Retinal pigment epithelial cell (primary cell): ENCODE results near the gene ANO1.
A peak's percentile ranks its signal among the peaks of the same experiment; 100 is the strongest.

Experiments
- DNase-seq: peaks from one replicate; pipeline ENCODE4 v3.0.0-alpha.2; 2010; ENCODE audit warnings: low read depth
- H3K4me3 ChIP-seq: 2 replicates; pipeline ENCODE4 v1.5.1; 2011; ENCODE audit warnings: mild to moderate bottlenecking, low read length, control low read depth, moderate library complexity
- CTCF ChIP-seq: conservative IDR thresholded peaks from 2 replicates; pipeline ENCODE4 v1.5.1; 2011; ENCODE audit warnings: low read depth, low read length, control low read depth, inconsistent platforms

The ANO1 gene

GRCh38 chr11:70230840-70231710, 153.0 kb downstream of the ANO1 start:
- DNase-seq, result no peak
- no peak overlapping the region for H3K4me3 ChIP-seq
- TF ChIP-seq CTCF, result no peak

DNA sequence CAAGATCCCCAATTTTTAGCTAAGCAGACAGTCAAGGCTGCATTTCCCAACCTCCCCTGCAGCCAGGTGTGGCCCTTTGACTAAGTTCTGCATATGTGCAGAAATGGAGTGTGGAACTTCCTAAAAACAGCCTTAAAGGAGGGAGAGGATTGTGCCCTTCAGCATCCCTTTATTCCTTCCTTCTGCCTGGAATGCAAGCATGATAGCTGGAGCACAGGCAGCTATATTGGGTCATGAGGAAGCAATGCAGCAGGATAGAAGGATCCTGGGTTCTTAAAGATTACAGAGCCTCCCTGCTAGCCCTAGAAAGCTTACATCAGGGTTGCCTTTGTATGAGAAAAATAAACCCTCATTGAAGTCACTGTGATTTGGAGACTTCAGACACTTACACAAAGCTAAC, 154.9 kb downstream of the ANO1 start:
- no peak for DNase-seq
- TF ChIP-seq CTCF, result no peak
- H3K4me3 ChIP-seq, result no peak overlapping the region

GRCh38 chr11:70233511-70233934, 155.4 kb downstream of the ANO1 start:
- DNase-seq, result peak; percentile 72
- TF ChIP-seq CTCF, result no peak
- H3K4me3 ChIP-seq, result no peak overlapping the region

DNA sequence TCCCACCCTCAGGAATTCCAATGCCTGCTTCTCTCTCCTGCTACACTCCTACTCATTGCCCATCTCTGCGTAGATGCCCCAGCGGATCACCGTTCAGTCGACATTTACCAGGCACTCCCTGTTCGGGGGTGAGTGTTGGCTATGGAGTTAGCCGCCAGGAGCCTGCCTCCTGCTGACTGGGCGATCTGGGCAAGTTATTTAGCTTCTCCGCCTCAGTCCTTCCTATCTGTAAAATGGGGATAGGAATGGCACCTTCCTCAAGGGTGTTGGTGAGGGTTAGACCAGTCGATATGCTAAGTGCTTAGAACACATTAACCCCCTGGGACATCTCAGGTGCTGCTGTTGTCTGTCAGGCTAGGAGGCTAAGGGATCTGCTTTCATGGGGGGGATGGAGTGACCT, 155.8 kb downstream of the ANO1 start:
- TF ChIP-seq CTCF, result no peak
- DNase-seq, result no peak
- no peak overlapping the region for H3K4me3 ChIP-seq
